ENCODE results near the gene ALG14. TPM values are rescaled to one million over a fixed set of nuclear protein-coding genes. Genes with fewer than 3 reads are reported as not detected.

ALG14 gene, protein sequence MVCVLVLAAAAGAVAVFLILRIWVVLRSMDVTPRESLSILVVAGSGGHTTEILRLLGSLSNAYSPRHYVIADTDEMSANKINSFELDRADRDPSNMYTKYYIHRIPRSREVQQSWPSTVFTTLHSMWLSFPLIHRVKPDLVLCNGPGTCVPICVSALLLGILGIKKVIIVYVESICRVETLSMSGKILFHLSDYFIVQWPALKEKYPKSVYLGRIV
- 4.6 TPM for total RNA-seq
- long read RNA-seq, full-length matches to known transcripts: 6 of 10 reads
- long read RNA-seq, partial matches to known transcripts: 1 of 10 reads
- long read RNA-seq, other reads (novel, unspliced or antisense): 3 of 10 reads

DNA sequence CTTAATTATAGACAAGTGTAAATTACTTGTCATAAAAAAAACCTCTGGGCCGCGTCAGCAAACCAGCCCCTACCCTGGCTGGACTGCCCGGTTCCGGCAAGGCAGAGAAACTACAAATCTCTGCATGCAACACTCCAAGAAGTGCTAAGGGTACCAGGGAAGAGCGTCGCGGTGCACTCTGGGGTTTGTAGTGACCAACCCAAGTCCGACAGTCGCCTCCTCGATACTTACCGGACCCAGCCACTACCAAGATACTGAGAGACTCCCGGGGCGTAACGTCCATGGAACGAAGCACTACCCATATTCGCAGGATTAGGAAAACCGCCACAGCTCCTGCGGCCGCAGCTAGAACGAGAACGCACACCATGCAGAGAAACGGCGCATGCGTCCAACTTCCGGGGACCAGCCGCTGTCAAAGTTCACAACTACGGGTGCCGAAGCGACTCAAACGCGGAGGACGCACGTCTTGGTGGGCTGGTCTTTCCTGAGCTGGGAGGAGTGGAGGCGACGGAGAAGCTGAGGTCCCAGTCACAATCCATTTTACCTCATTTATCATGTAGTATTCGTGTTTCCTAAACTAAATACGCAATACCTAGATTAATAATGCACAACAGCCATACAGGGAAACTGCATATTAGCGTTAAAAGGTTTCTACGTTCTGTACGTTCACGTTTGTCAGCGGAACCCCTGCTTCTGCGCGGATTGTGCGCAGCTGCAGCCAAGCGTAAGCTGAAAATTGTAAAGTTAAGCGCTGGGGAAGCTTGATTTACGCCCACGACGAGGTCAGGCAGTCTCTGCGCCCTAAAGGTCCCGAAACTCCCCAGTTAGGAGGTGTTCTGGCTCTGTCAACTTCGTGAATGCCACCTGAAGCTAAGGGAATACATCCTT is at the start of gene ALG14:
TSS of gene ALG14 (minus strand) at position 420 of the 888 bp plus-strand sequence. CDS start at position 367, 53 bp downstream.
- Histone ChIP-seq H3K4me3 (peak within 1 kb of the TSS; percentile 73), H3K27ac (peak within 1 kb of the TSS; percentile 91), H3K27me3 (ENCODE audit: low read depth) (no peaks in the 10 kb centered on the region), H3K9me3 (no peaks in the 10 kb centered on the region), H3K36me3 (no peaks in the 10 kb centered on the region), H3K4me1 (peaks cover 12% of the 10 kb centered on the region)
- TF ChIP-seq, protein P1, sequence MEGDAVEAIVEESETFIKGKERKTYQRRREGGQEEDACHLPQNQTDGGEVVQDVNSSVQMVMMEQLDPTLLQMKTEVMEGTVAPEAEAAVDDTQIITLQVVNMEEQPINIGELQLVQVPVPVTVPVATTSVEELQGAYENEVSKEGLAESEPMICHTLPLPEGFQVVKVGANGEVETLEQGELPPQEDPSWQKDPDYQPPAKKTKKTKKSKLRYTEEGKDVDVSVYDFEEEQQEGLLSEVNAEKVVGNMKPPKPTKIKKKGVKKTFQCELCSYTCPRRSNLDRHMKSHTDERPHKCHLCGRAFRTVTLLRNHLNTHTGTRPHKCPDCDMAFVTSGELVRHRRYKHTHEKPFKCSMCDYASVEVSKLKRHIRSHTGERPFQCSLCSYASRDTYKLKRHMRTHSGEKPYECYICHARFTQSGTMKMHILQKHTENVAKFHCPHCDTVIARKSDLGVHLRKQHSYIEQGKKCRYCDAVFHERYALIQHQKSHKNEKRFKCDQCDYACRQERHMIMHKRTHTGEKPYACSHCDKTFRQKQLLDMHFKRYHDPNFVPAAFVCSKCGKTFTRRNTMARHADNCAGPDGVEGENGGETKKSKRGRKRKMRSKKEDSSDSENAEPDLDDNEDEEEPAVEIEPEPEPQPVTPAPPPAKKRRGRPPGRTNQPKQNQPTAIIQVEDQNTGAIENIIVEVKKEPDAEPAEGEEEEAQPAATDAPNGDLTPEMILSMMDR (IDR thresholded peaks at IDR 0.05): no peak
- ATAC-seq (peak; percentile 98 to 99), DNase-seq (peak; percentile 95)
- intact Hi-C loops (cut with DNase I): no loop called here

DNA sequence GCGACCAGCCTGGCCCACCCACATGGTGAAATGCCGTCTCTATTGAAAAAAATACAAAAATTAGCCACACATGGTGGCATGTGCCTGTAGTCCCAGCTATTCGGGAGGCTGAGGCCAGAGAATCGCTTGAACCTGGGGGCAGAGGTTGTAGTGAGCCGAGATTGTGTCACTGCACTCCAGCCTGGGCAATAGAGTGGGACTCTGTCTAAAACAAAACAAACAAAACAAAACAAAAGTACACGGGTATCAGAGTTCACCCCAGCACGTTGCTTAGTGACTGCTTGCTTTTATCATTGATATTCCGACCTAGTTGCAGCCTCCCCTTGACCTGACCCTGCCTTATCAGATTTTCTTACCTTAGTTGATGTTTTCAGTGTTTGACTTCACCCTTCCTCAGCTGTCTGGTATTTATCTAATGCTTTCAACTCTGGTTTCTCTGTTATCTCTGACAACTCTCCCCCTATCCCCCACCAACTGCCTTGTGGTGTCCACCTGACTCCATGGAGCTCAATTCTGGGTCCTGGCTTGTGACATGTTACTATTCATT is 49.5 kb upstream of the ALG14 start:
- H3K9me3 ChIP-seq: no peaks in the 10 kb centered on the region
- no peaks in the 10 kb centered on the region for H3K27me3 ChIP-seq (ENCODE audit: low read depth)
- DNase-seq: no peak
- H3K4me3 ChIP-seq: no peak overlapping the region
- TF ChIP-seq, protein P1 (IDR thresholded peaks at IDR 0.05): no peak
- intact Hi-C loops (cut with DNase I): no loop called here
- no peaks in the 10 kb centered on the region for H3K36me3 ChIP-seq
- ATAC-seq: no peak
- H3K4me1 ChIP-seq: peaks cover 11% of the 10 kb centered on the region
- H3K27ac ChIP-seq: no peak overlapping the region

DNA sequence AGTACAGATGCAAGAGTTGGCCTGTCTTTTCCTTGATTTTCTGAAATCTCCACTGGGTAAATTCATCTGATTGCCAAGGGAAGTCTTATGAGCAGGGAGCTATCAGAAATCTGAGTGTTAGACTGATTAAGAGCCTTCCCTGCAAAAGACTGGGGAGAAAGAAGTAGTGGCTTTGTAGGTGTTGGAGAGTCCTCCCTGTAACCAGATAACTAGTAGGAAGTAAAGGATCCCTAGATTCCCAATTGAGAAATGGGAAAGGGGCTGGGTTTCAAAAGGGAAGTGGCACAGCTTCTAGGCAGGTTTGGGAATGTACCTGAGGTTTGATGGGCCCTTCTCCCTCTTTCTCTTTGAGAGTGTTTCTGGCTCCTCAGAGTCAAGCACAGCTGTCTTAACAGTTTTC is 46.5 kb upstream of the ALG14 start:
- Histone ChIP-seq H3K27ac (no peak overlapping the region), H3K27me3 (ENCODE audit: low read depth) (no peaks in the 10 kb centered on the region), H3K36me3 (no peaks in the 10 kb centered on the region), H3K4me3 (no peak overlapping the region), H3K4me1 (peaks cover 11% of the 10 kb centered on the region), H3K9me3 (no peaks in the 10 kb centered on the region)
- DNase-seq (no peak), ATAC-seq (no peak)
- TF ChIP-seq, protein P1 (IDR thresholded peaks at IDR 0.05): no peak
- intact Hi-C loops (cut with DNase I): no loop called here

DNA sequence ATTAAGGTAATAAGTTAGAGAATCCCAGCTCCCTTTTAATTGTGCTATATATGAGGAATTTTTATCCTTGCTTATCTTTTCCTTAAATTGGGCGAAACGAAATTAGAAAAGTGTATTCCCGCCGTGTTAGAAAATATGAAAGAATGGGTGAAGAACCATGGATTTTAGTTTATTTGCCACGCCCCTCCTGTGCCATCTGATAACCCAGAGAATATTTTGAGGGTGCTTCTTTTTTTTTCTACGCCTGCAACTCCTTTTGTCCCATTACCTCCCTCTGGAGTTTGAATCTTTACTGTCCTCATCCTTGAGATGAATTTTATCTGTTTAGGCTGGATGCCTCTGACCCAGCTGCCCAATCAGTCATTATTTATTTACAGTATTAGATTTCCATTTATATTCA is 46.0 kb upstream of the ALG14 start:
- no peak for ATAC-seq
- H3K27me3 ChIP-seq (ENCODE audit: low read depth): no peaks in the 10 kb centered on the region
- H3K4me1 ChIP-seq: peaks cover 11% of the 10 kb centered on the region
- no peak for DNase-seq
- H3K27ac ChIP-seq: no peak overlapping the region
- TF ChIP-seq, protein P1 (IDR thresholded peaks at IDR 0.05): no peak
- intact Hi-C loops (cut with DNase I): no loop called here
- no peaks in the 10 kb centered on the region for H3K9me3 ChIP-seq
- H3K36me3 ChIP-seq: no peaks in the 10 kb centered on the region
- no peak overlapping the region for H3K4me3 ChIP-seq

DNA sequence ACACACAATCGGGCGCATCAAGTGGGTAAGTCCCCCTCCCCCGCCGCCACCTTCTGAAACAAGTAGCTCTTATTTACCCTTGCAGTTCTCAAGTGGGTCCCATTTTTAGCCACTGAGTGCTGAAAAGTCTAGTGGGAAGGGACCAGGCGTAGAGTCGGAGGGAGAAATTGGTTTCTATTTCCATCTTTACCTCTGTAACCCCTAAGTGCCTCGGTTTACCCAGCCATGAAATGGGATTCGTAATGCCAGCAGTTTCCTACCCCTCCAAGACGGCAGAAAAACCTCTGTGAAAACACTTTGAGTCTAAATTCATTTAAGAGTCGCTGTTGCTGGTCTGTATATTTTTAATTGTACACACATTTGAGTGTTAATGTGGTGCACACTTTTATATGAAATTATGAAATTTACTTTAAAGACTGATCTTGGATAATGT is 45.3 kb upstream of the ALG14 start:
- peak; percentile 77 for DNase-seq
- peak overlapping the region; percentile 66 for H3K4me3 ChIP-seq
- H3K4me1 ChIP-seq: peaks cover 11% of the 10 kb centered on the region
- peak overlapping the region; percentile 77 for H3K27ac ChIP-seq
- TF ChIP-seq, protein P1 (IDR thresholded peaks at IDR 0.05): no peak
- peak; percentile 45 to 53 for ATAC-seq
- H3K27me3 ChIP-seq (ENCODE audit: low read depth): no peaks in the 10 kb centered on the region
- intact Hi-C loops (cut with DNase I): no loop called here
- no peaks in the 10 kb centered on the region for H3K36me3 ChIP-seq
- H3K9me3 ChIP-seq: no peaks in the 10 kb centered on the region
